Esophagus muscularis mucosa (tissue), 4 donors: ENCODE measurements around the gene CEP170B.

Experiments
- CTCF ChIP-seq, 3 experiments: fragments of 200-600 bp in 2 of 3; fragments of 450-650 bp in 1 of 3; sonication (generic) in 2 of 3; IDR thresholded peaks; one replicate each; pipeline ENCODE4 v1.5.1; 2017 to 2019; ENCODE audit warnings: antibody characterized with exemption in 3 of 3, mild to moderate bottlenecking in 2 of 3, moderate library complexity in 1 of 3
- EP300 ChIP-seq: sonication (generic); formaldehyde crosslinking; IDR thresholded peaks from one replicate; pipeline ENCODE4 v1.6.1; 2017; ENCODE audit warnings: antibody characterized with exemption
- POLR2A ChIP-seq: fragments of 450-650 bp; IDR thresholded peaks from one replicate; pipeline ENCODE4 v1.6.1; 2017; ENCODE audit warnings: antibody characterized with exemption, moderate library complexity, mild to moderate bottlenecking, low read depth
- POLR2AphosphoS5 ChIP-seq, 2 donors: sonication (generic); formaldehyde crosslinking; IDR thresholded peaks; one replicate each; pipeline ENCODE4 v1.6.1; 2017; ENCODE audit warnings: antibody characterized with exemption in 2 of 2

GRCh38 chr14:104860414-104860813 is 4.7 kb upstream of the CEP170B start:
- TF ChIP-seq CTCF (IDR thresholded peaks at IDR 0.05) (no peak), POLR2A (no peak), EP300 (no peak), POLR2AphosphoS5 (IDR thresholded peaks at IDR 0.05) (no peak)
